WTC11 (cell line): ENCODE results near the gene MYH14. TPM values are rescaled to one million over a fixed set of nuclear protein-coding genes. Genes with fewer than 3 reads are reported as not detected.

Experiments used
- ATF1 ChIP-seq: sonication (generic); formaldehyde crosslinking; IDR thresholded peaks from 2 replicates; pipeline ENCODE4 v1.8.1; 2023; ENCODE audit warnings: mild to moderate bottlenecking, moderate library complexity, missing genetic modification reagents
- CREM ChIP-seq: sonication (generic); formaldehyde crosslinking; IDR thresholded peaks from 2 replicates; pipeline ENCODE4 v1.8.1; 2022; ENCODE audit warnings: mild to moderate bottlenecking, missing genetic modification reagents, moderate library complexity
- ETV6 ChIP-seq: sonication (generic); formaldehyde crosslinking; IDR thresholded peaks from 2 replicates; pipeline ENCODE4 v1.8.1; 2022; ENCODE audit warnings: mild to moderate bottlenecking, missing genetic modification reagents
- FOXP1 ChIP-seq: sonication (generic); formaldehyde crosslinking; IDR thresholded peaks from 2 replicates; pipeline ENCODE4 v1.8.0; 2022; ENCODE audit warnings: missing genetic modification reagents, mild to moderate bottlenecking, moderate library complexity, borderline replicate concordance
- GRHL2 ChIP-seq: fragments of 250-450 bp; sonication (Bioruptor Pico); IDR thresholded peaks from 2 replicates; pipeline ENCODE4 v1.8.0; 2022; ENCODE audit warnings: mild to moderate bottlenecking, moderate library complexity; ENCODE audit not compliant: insufficient replicate concordance, severe bottlenecking
- MYBL2 ChIP-seq: sonication (generic); formaldehyde crosslinking; IDR thresholded peaks from 2 replicates; pipeline ENCODE4 v1.8.1; 2023; ENCODE audit warnings: mild to moderate bottlenecking, moderate library complexity, missing genetic modification reagents
- NR2C2 ChIP-seq: sonication (generic); formaldehyde crosslinking; IDR thresholded peaks from 2 replicates; pipeline ENCODE4 v1.8.0; 2022; ENCODE audit warnings: mild to moderate bottlenecking, missing genetic modification reagents
- SMAD4 ChIP-seq: sonication (generic); formaldehyde crosslinking; IDR thresholded peaks from 2 replicates; pipeline ENCODE4 v1.8.0; 2022; ENCODE audit warnings: mild to moderate bottlenecking, missing genetic modification reagents
- SOX15 ChIP-seq: fragments of 250-450 bp; sonication (Bioruptor Pico); IDR thresholded peaks from 2 replicates; pipeline ENCODE4 v1.9.0; 2021; ENCODE audit warnings: mild to moderate bottlenecking
- SP1 ChIP-seq: sonication (generic); formaldehyde crosslinking; conservative IDR thresholded peaks from 2 replicates; pipeline ENCODE4 v1.8.1; 2022; ENCODE audit warnings: missing genetic modification reagents
- TCF7 ChIP-seq: sonication (generic); formaldehyde crosslinking; IDR thresholded peaks from 2 replicates; pipeline ENCODE4 v1.8.0; 2022; ENCODE audit warnings: mild to moderate bottlenecking, low read depth, missing genetic modification reagents, moderate library complexity
- TP53 ChIP-seq: sonication (generic); formaldehyde crosslinking; IDR thresholded peaks from 2 replicates; pipeline ENCODE4 v1.8.1; 2023; ENCODE audit warnings: mild to moderate bottlenecking, missing genetic modification reagents
- ZNF138 ChIP-seq: sonication (generic); formaldehyde crosslinking; conservative IDR thresholded peaks from 2 replicates; pipeline ENCODE4 v1.8.1; 2022; ENCODE audit warnings: mild to moderate bottlenecking, moderate library complexity, missing genetic modification reagents
- ZNF263 ChIP-seq: sonication (generic); formaldehyde crosslinking; IDR thresholded peaks from 2 replicates; pipeline ENCODE4 v1.8.1; 2022; ENCODE audit warnings: low read depth, mild to moderate bottlenecking, moderate library complexity, missing genetic modification reagents
- ZNF416 ChIP-seq: fragments of 250-450 bp; sonication (Bioruptor Pico); IDR thresholded peaks from 2 replicates; pipeline ENCODE4 v1.9.0; 2021; ENCODE audit warnings: mild to moderate bottlenecking, inconsistent platforms
- ZNF671 ChIP-seq: fragments of 250-450 bp; sonication (Bioruptor Pico); IDR thresholded peaks from 2 replicates; pipeline ENCODE4 v1.8.0; 2021; ENCODE audit warnings: mild to moderate bottlenecking
- total RNA-seq: library from RNA; stranded (reverse); gene quantifications from 3 replicates; pipeline ENCODE4 v1.2.3, GENCODE V29; 2021
- TF ChIP-seq, protein P1 (sequence below): sonication (generic); formaldehyde crosslinking; conservative IDR thresholded peaks from 2 replicates; pipeline ENCODE4 v1.8.1; 2023; ENCODE audit warnings: mild to moderate bottlenecking, low read depth, missing genetic modification reagents, moderate library complexity
- TF ChIP-seq, protein P2 (sequence below): sonication (generic); formaldehyde crosslinking; IDR thresholded peaks from 2 replicates; pipeline ENCODE4 v1.8.1; 2023; ENCODE audit warnings: mild to moderate bottlenecking, moderate library complexity, missing genetic modification reagents
- TF ChIP-seq, protein P3 (sequence below): sonication (generic); formaldehyde crosslinking; IDR thresholded peaks from 2 replicates; pipeline ENCODE4 v1.8.1; 2023; ENCODE audit warnings: mild to moderate bottlenecking, missing genetic modification reagents, moderate library complexity
- TF ChIP-seq, protein P4 (sequence below): sonication (generic); formaldehyde crosslinking; IDR thresholded peaks from 2 replicates; pipeline ENCODE4 v1.8.0; 2023; ENCODE audit warnings: missing genetic modification reagents
- TF ChIP-seq, protein P5 (sequence below): fragments of 250-450 bp; sonication (Bioruptor Pico); IDR thresholded peaks from 2 replicates; pipeline ENCODE4 v1.8.0; 2021; ENCODE audit warnings: mild to moderate bottlenecking
- TF ChIP-seq, protein P6 (sequence below): sonication (generic); formaldehyde crosslinking; IDR thresholded peaks from 2 replicates; pipeline ENCODE4 v1.8.0; 2022; ENCODE audit warnings: mild to moderate bottlenecking, missing genetic modification reagents
- TF ChIP-seq, protein P7 (sequence below): fragments of 200-600 bp; IDR thresholded peaks from 2 replicates; pipeline ENCODE4 v1.8.0; 2022; ENCODE audit warnings: antibody characterized with exemption
- TF ChIP-seq, protein P8 (sequence below): sonication (generic); formaldehyde crosslinking; IDR thresholded peaks from 2 replicates; pipeline ENCODE4 v1.8.0; 2022; ENCODE audit warnings: missing genetic modification reagents

Gene MYH14
- total RNA-seq, 1 experiment from 2014 or later, result 25.8 TPM

DNA sequence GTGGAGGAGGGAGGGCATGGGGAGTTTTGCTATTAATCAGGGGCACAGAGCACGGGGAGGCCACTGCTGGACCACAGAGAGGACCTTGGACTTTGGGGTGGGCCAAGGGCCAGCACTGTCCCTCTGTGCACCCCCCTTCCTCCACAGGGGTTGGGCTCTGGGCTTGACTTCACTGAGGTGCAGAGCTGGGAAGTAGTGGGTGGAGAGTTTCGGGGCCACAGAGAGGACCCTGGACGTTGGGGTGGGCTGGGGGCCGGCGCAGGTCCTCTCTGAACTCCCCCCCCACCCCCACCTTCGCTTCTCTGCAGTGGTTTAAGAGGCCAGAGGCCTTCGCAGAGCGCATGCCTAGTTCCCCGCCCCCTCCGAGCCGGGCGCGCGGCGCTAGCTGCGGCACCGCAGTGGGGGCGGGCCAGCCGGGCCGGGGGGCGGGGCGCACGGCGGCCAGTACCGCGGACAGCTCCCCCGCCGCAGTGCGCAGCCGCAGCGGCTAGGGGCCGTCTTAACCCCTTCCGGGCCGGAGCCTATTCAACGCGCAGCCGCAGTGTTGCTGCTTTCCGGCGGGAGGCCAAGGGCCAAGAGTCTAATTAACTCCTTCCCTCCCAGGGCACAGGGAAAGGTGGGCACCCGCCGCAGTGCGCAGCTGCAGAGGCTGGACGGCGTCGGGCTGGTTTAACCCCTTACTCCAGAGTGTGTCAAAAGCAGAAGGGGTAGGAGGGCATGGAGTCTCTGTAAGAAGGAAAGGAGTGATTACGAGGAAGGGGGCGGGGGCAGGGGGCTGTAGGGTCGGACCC lies 122.1 kb downstream of the MYH14 start (continued):
- TF ChIP-seq ZNF263 (CRISPR knock-in tag), result no peak
- TF ChIP-seq ETV6 (CRISPR knock-in tag), result peak; percentile 88; the same call in 1 of the 2 replicates
- TF ChIP-seq, protein P1, sequence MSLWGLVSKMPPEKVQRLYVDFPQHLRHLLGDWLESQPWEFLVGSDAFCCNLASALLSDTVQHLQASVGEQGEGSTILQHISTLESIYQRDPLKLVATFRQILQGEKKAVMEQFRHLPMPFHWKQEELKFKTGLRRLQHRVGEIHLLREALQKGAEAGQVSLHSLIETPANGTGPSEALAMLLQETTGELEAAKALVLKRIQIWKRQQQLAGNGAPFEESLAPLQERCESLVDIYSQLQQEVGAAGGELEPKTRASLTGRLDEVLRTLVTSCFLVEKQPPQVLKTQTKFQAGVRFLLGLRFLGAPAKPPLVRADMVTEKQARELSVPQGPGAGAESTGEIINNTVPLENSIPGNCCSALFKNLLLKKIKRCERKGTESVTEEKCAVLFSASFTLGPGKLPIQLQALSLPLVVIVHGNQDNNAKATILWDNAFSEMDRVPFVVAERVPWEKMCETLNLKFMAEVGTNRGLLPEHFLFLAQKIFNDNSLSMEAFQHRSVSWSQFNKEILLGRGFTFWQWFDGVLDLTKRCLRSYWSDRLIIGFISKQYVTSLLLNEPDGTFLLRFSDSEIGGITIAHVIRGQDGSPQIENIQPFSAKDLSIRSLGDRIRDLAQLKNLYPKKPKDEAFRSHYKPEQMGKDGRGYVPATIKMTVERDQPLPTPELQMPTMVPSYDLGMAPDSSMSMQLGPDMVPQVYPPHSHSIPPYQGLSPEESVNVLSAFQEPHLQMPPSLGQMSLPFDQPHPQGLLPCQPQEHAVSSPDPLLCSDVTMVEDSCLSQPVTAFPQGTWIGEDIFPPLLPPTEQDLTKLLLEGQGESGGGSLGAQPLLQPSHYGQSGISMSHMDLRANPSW (CRISPR knock-in tag), result peak; percentile 13; the same call in 1 of the 2 replicates
- TF ChIP-seq, protein P2, sequence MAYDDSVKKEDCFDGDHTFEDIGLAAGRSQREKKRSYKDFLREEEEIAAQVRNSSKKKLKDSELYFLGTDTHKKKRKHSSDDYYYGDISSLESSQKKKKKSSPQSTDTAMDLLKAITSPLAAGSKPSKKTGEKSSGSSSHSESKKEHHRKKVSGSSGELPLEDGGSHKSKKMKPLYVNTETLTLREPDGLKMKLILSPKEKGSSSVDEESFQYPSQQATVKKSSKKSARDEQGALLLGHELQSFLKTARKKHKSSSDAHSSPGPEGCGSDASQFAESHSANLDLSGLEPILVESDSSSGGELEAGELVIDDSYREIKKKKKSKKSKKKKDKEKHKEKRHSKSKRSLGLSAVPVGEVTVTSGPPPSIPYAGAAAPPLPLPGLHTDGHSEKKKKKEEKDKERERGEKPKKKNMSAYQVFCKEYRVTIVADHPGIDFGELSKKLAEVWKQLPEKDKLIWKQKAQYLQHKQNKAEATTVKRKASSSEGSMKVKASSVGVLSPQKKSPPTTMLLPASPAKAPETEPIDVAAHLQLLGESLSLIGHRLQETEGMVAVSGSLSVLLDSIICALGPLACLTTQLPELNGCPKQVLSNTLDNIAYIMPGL (CRISPR knock-in tag), result no peak
- TF ChIP-seq TCF7 (CRISPR knock-in tag), result 0 out of 2 replicates have a peak, but pooled peaks have one; percentile 78
- TF ChIP-seq ZNF138 (CRISPR knock-in tag), result no peak
- TF ChIP-seq, protein P3, sequence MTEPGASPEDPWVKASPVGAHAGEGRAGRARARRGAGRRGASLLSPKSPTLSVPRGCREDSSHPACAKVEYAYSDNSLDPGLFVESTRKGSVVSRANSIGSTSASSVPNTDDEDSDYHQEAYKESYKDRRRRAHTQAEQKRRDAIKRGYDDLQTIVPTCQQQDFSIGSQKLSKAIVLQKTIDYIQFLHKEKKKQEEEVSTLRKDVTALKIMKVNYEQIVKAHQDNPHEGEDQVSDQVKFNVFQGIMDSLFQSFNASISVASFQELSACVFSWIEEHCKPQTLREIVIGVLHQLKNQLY (CRISPR knock-in tag), result no peak
- TF ChIP-seq GRHL2, result no peak
- TF ChIP-seq MYBL2 (CRISPR knock-in tag), result no peak
- TF ChIP-seq, protein P4, sequence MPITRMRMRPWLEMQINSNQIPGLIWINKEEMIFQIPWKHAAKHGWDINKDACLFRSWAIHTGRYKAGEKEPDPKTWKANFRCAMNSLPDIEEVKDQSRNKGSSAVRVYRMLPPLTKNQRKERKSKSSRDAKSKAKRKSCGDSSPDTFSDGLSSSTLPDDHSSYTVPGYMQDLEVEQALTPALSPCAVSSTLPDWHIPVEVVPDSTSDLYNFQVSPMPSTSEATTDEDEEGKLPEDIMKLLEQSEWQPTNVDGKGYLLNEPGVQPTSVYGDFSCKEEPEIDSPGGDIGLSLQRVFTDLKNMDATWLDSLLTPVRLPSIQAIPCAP (CRISPR knock-in tag), result no peak; the same call in 1 of the 2 replicates
- TF ChIP-seq, protein P5, sequence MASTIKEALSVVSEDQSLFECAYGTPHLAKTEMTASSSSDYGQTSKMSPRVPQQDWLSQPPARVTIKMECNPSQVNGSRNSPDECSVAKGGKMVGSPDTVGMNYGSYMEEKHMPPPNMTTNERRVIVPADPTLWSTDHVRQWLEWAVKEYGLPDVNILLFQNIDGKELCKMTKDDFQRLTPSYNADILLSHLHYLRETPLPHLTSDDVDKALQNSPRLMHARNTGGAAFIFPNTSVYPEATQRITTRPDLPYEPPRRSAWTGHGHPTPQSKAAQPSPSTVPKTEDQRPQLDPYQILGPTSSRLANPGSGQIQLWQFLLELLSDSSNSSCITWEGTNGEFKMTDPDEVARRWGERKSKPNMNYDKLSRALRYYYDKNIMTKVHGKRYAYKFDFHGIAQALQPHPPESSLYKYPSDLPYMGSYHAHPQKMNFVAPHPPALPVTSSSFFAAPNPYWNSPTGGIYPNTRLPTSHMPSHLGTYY (CRISPR knock-in tag), result no peak
- no peak for TF ChIP-seq ZNF671
- peak; percentile 79; the same call in 1 of the 2 replicates for TF ChIP-seq FOXP1 (CRISPR knock-in tag)
- TF ChIP-seq, protein P6, sequence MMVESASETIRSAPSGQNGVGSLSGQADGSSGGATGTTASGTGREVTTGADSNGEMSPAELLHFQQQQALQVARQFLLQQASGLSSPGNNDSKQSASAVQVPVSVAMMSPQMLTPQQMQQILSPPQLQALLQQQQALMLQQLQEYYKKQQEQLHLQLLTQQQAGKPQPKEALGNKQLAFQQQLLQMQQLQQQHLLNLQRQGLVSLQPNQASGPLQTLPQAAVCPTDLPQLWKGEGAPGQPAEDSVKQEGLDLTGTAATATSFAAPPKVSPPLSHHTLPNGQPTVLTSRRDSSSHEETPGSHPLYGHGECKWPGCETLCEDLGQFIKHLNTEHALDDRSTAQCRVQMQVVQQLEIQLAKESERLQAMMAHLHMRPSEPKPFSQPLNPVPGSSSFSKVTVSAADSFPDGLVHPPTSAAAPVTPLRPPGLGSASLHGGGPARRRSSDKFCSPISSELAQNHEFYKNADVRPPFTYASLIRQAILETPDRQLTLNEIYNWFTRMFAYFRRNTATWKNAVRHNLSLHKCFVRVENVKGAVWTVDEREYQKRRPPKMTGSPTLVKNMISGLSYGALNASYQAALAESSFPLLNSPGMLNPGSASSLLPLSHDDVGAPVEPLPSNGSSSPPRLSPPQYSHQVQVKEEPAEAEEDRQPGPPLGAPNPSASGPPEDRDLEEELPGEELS (CRISPR knock-in tag), result peak; percentile 65
- TF ChIP-seq ZNF416 (CRISPR knock-in tag), result no peak
- no peak for TF ChIP-seq NR2C2 (CRISPR knock-in tag)
- peak; percentile 78; the same call in 1 of the 2 replicates for TF ChIP-seq CREM (CRISPR knock-in tag)
- TF ChIP-seq, protein P7, sequence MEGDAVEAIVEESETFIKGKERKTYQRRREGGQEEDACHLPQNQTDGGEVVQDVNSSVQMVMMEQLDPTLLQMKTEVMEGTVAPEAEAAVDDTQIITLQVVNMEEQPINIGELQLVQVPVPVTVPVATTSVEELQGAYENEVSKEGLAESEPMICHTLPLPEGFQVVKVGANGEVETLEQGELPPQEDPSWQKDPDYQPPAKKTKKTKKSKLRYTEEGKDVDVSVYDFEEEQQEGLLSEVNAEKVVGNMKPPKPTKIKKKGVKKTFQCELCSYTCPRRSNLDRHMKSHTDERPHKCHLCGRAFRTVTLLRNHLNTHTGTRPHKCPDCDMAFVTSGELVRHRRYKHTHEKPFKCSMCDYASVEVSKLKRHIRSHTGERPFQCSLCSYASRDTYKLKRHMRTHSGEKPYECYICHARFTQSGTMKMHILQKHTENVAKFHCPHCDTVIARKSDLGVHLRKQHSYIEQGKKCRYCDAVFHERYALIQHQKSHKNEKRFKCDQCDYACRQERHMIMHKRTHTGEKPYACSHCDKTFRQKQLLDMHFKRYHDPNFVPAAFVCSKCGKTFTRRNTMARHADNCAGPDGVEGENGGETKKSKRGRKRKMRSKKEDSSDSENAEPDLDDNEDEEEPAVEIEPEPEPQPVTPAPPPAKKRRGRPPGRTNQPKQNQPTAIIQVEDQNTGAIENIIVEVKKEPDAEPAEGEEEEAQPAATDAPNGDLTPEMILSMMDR, result no peak
- no peak for TF ChIP-seq ATF1 (CRISPR knock-in tag)
- peak; percentile 99 for TF ChIP-seq SP1
- no peak for TF ChIP-seq SMAD4 (CRISPR knock-in tag)
- TF ChIP-seq SOX15 (CRISPR knock-in tag), result no peak
- TF ChIP-seq, protein P8, sequence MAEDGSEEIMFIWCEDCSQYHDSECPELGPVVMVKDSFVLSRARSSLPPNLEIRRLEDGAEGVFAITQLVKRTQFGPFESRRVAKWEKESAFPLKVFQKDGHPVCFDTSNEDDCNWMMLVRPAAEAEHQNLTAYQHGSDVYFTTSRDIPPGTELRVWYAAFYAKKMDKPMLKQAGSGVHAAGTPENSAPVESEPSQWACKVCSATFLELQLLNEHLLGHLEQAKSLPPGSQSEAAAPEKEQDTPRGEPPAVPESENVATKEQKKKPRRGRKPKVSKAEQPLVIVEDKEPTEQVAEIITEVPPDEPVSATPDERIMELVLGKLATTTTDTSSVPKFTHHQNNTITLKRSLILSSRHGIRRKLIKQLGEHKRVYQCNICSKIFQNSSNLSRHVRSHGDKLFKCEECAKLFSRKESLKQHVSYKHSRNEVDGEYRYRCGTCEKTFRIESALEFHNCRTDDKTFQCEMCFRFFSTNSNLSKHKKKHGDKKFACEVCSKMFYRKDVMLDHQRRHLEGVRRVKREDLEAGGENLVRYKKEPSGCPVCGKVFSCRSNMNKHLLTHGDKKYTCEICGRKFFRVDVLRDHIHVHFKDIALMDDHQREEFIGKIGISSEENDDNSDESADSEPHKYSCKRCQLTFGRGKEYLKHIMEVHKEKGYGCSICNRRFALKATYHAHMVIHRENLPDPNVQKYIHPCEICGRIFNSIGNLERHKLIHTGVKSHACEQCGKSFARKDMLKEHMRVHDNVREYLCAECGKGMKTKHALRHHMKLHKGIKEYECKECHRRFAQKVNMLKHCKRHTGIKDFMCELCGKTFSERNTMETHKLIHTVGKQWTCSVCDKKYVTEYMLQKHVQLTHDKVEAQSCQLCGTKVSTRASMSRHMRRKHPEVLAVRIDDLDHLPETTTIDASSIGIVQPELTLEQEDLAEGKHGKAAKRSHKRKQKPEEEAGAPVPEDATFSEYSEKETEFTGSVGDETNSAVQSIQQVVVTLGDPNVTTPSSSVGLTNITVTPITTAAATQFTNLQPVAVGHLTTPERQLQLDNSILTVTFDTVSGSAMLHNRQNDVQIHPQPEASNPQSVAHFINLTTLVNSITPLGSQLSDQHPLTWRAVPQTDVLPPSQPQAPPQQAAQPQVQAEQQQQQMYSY (CRISPR knock-in tag), result no peak
- 0 out of 2 replicates have a peak, but pooled peaks have one; percentile 48 for TF ChIP-seq TP53 (CRISPR knock-in tag)
